HEK293 (cell line): Measurements from ENCODE around the gene BTG4.

Source experiments
- CTCF ChIA-PET: fragments of 350-600 bp; formaldehyde crosslinking; extraction: SDS; loops from one replicate; lab custom pipeline; 2021; ENCODE audit warnings: antibody characterized with exemption; lab: Yijun Ruan, JAX
- POLR2A ChIA-PET: fragments of 300-600 bp; formaldehyde crosslinking; extraction: SDS; loops from one replicate; lab custom pipeline; 2020; ENCODE audit warnings: antibody characterized with exemption, inconsistent platforms; lab: Yijun Ruan, JAX
- H3K27ac ChIP-seq: fragments of 200-500 bp; sonication (Bioruptor generic); 2 replicates; pipeline ENCODE4 v1.5.1; 2014; ENCODE audit warnings: low read depth, low read length, control low read depth, inconsistent platforms; ENCODE audit errors: extremely low read depth
- H3K36me3 ChIP-seq, 2 experiments: fragments of 200-500 bp in 1 of 2; sonication (Bioruptor generic) in 1 of 2; 1 replicate in 1 of 2; 2 replicates in 1 of 2; pipeline ENCODE4 v1.5.1; 2014 to 2017; ENCODE audit warnings: inconsistent platforms in 2 of 2, low read length in 2 of 2; ENCODE audit not compliant: control insufficient read depth in 2 of 2, insufficient read depth in 1 of 2
- H3K4me1 ChIP-seq: fragments of 200-500 bp; sonication (Bioruptor generic); 2 replicates; pipeline ENCODE4 v1.5.1; 2014; ENCODE audit warnings: mild to moderate bottlenecking, low read length, inconsistent platforms; ENCODE audit not compliant: control insufficient read depth, insufficient read depth
- H3K4me3 ChIP-seq: 2 replicates; pipeline ENCODE4 v1.5.1; 2011; ENCODE audit warnings: low read depth, mild to moderate bottlenecking, control low read depth, low read length, moderate library complexity
- H3K9me3 ChIP-seq: fragments of 200-500 bp; sonication (Bioruptor generic); 2 replicates; pipeline ENCODE4 v1.5.1; 2014; ENCODE audit warnings: low read depth, low read length, inconsistent platforms; ENCODE audit not compliant: control insufficient read depth, insufficient read depth
- BCL11B ChIP-seq: fragments of 450-650 bp; formaldehyde crosslinking; IDR thresholded peaks from 2 replicates; pipeline ENCODE4 v1.5.1; 2016; ENCODE audit warnings: low read depth, missing biosample characterization, missing genetic modification characterization
- FEZF1 ChIP-seq: fragments of 450-650 bp; formaldehyde crosslinking; IDR thresholded peaks from 2 replicates; pipeline ENCODE4 v1.5.1; 2016; ENCODE audit warnings: missing biosample characterization, missing genetic modification characterization
- GLIS1 ChIP-seq: fragments of 450-650 bp; formaldehyde crosslinking; IDR thresholded peaks from 2 replicates; pipeline ENCODE4 v1.5.1; 2016; ENCODE audit warnings: missing biosample characterization, missing genetic modification characterization
- PRDM1 ChIP-seq: fragments of 450-650 bp; formaldehyde crosslinking; IDR thresholded peaks from 2 replicates; pipeline ENCODE4; 2016; ENCODE audit warnings: missing biosample characterization, missing genetic modification characterization
- PRDM2 ChIP-seq: fragments of 450-650 bp; formaldehyde crosslinking; IDR thresholded peaks from 2 replicates; pipeline ENCODE4 v1.5.1; 2016; ENCODE audit warnings: missing biosample characterization, missing genetic modification characterization, borderline replicate concordance
- SETDB1 ChIP-seq: IDR thresholded peaks from one replicate; pipeline ENCODE4 v1.6.1; 2017; ENCODE audit warnings: mild to moderate bottlenecking, low read length, moderate library complexity, mixed read lengths; ENCODE audit not compliant: insufficient read length
- ZBTB26 ChIP-seq: fragments of 450-650 bp; formaldehyde crosslinking; optimal IDR thresholded peaks from 2 replicates; pipeline ENCODE3; 2016; ENCODE audit warnings: missing biosample characterization, mild to moderate bottlenecking, missing genetic modification characterization
- ZNF146 ChIP-seq: fragments of 450-650 bp; formaldehyde crosslinking; IDR thresholded peaks from 2 replicates; pipeline ENCODE4 v1.5.1; 2016; ENCODE audit warnings: missing biosample characterization, missing genetic modification characterization
- ZNF221 ChIP-seq: fragments of 450-650 bp; formaldehyde crosslinking; IDR thresholded peaks from 2 replicates; pipeline ENCODE4 v1.5.1; 2017; ENCODE audit warnings: missing biosample characterization, missing genetic modification characterization, borderline replicate concordance
- ZNF280C ChIP-seq: fragments of 450-650 bp; formaldehyde crosslinking; IDR thresholded peaks from 2 replicates; pipeline ENCODE4 v1.5.1; 2016; ENCODE audit warnings: missing biosample characterization, missing genetic modification characterization
- ZNF311 ChIP-seq: fragments of 450-650 bp; formaldehyde crosslinking; IDR thresholded peaks from 2 replicates; pipeline ENCODE4 v1.5.1; 2017; ENCODE audit warnings: missing biosample characterization, missing genetic modification characterization, borderline replicate concordance
- ZNF362 ChIP-seq: fragments of 450-650 bp; formaldehyde crosslinking; IDR thresholded peaks from 2 replicates; pipeline ENCODE4 v1.5.1; 2016; ENCODE audit warnings: missing biosample characterization, missing genetic modification characterization
- ZNF558 ChIP-seq: fragments of 450-650 bp; formaldehyde crosslinking; IDR thresholded peaks from 2 replicates; pipeline ENCODE4 v1.5.1; 2016; ENCODE audit warnings: missing biosample characterization, missing genetic modification characterization
- ZNF624 ChIP-seq: fragments of 450-650 bp; formaldehyde crosslinking; IDR thresholded peaks from 2 replicates; pipeline ENCODE4 v1.5.1; 2017; ENCODE audit warnings: missing biosample characterization, missing genetic modification characterization
- ZNF629 ChIP-seq: fragments of 450-650 bp; formaldehyde crosslinking; IDR thresholded peaks from 2 replicates; pipeline ENCODE4 v1.5.1; 2017; ENCODE audit warnings: missing biosample characterization, missing genetic modification characterization
- ZNF776 ChIP-seq: fragments of 450-650 bp; formaldehyde crosslinking; IDR thresholded peaks from 2 replicates; pipeline ENCODE4 v1.5.0; 2017; ENCODE audit warnings: missing biosample characterization, missing genetic modification characterization, borderline replicate concordance
- ZSCAN16 ChIP-seq: fragments of 450-650 bp; formaldehyde crosslinking; IDR thresholded peaks from 2 replicates; pipeline ENCODE4 v1.5.1; 2016; ENCODE audit warnings: missing biosample characterization, missing genetic modification characterization

Gene BTG4

GRCh38 chr11:111494040-111494439, 18.1 kb downstream of the BTG4 start:
- CTCF ChIA-PET = interaction anchor here (0.8 to 1.2 kb wide), 2 partner anchors 11 to 41 kb away, joined by 3 to 4 read pairs; no protein-coding TSS in a partner anchor
- Histone ChIP-seq H3K4me1 (no peaks in the 10 kb centered on the region), H3K27ac (no peak overlapping the region), H3K9me3 (no peaks in the 10 kb centered on the region), H3K36me3 (no peaks in the 10 kb centered on the region), H3K4me3 (no peak overlapping the region)
- TF ChIP-seq FEZF1 (tag by site-specific recombination) (peak; percentile 37; the same call in 1 of the 2 replicates), ZNF558 (tag by site-specific recombination) (no peak)
- POLR2A ChIA-PET = no interaction called here

GRCh38 chr11:111490496-111490895, 21.7 kb downstream of the BTG4 start:
- ChIA-PET CTCF (no interaction called here), POLR2A (no interaction called here)
- H3K4me1 ChIP-seq = no peaks in the 10 kb centered on the region
- H3K4me3 ChIP-seq = no peak overlapping the region
- H3K27ac ChIP-seq = no peak overlapping the region
- no peaks in the 10 kb centered on the region for H3K36me3 ChIP-seq
- TF ChIP-seq PRDM2 (tag by site-specific recombination) = no peak
- no peak for TF ChIP-seq ZSCAN16 (tag by site-specific recombination)
- TF ChIP-seq ZBTB26 = no peak
- no peak for TF ChIP-seq ZNF311 (tag by site-specific recombination)
- no peaks in the 10 kb centered on the region for H3K9me3 ChIP-seq

GRCh38 chr11:111483431-111483830, 28.8 kb downstream of the BTG4 start:
- Histone ChIP-seq H3K4me3 (no peak overlapping the region), H3K27ac (no peak overlapping the region), H3K4me1 (no peaks in the 10 kb centered on the region), H3K9me3 (no peaks in the 10 kb centered on the region), H3K36me3 (no peaks in the 10 kb centered on the region)
- POLR2A ChIA-PET = no interaction called here
- TF ChIP-seq ZNF362 (tag by site-specific recombination) (no peak), ZNF558 (tag by site-specific recombination) (0 out of 2 replicates have a peak, but pooled peaks have one; percentile 40), ZSCAN16 (tag by site-specific recombination) (no peak), BCL11B (tag by site-specific recombination) (no peak), ZNF280C (no peak), PRDM1 (tag by site-specific recombination) (no peak), SETDB1 (peak; percentile 88), GLIS1 (no peak), ZNF776 (tag by site-specific recombination) (no peak), ZNF221 (tag by site-specific recombination) (no peak), ZNF624 (tag by site-specific recombination) (no peak), ZNF629 (tag by site-specific recombination) (no peak), ZNF146 (no peak)
- CTCF ChIA-PET = interaction anchor here (0.6 to 1.0 kb wide), 3 partner anchors 11 to 30 kb away, joined by 3 to 4 read pairs (median 3); no protein-coding TSS in a partner anchor
